Nephron progenitor cell (in vitro differentiated cells): ENCODE data around the gene PPP1R3D.
"Not testable (repeated sequence)": the region's sequence is repeated elsewhere in the genome, so short reads cannot be mapped to it uniquely, and the experiment has no call there.

Experiments used
- DNase-seq: peaks from one replicate; pipeline ENCODE4 v3.0.0; 2021
- H3K27ac Mint-ChIP-seq: 2 replicates; pipeline ENCODE4 v1.8.0; 2021; ENCODE audit warnings: mild to moderate bottlenecking, moderate library complexity, mixed read lengths
- H3K27me3 Mint-ChIP-seq: 2 replicates; pipeline ENCODE4 v1.8.0; 2021; ENCODE audit warnings: mild to moderate bottlenecking, low read depth, mixed read lengths; ENCODE audit not compliant: poor library complexity
- H3K36me3 Mint-ChIP-seq: 2 replicates; pipeline ENCODE4 v1.8.0; 2021; ENCODE audit warnings: low read depth, mixed read lengths
- H3K4me1 Mint-ChIP-seq: 2 replicates; pipeline ENCODE4 v1.8.0; 2021; ENCODE audit warnings: mixed read lengths
- H3K4me3 Mint-ChIP-seq: 2 replicates; pipeline ENCODE4 v1.8.0; 2021; ENCODE audit warnings: mild to moderate bottlenecking, moderate library complexity, mixed read lengths
- H3K9me3 Mint-ChIP-seq: 2 replicates; pipeline ENCODE4 v1.8.0; 2021; ENCODE audit warnings: mild to moderate bottlenecking, moderate library complexity, mixed read lengths
- TF ChIP-seq, protein P1 (sequence below): fragments of 200-600 bp; sonication (generic); IDR thresholded peaks from 2 replicates; pipeline ENCODE4 v1.5.0; 2021; ENCODE audit warnings: antibody characterized with exemption

PPP1R3D gene

DNA sequence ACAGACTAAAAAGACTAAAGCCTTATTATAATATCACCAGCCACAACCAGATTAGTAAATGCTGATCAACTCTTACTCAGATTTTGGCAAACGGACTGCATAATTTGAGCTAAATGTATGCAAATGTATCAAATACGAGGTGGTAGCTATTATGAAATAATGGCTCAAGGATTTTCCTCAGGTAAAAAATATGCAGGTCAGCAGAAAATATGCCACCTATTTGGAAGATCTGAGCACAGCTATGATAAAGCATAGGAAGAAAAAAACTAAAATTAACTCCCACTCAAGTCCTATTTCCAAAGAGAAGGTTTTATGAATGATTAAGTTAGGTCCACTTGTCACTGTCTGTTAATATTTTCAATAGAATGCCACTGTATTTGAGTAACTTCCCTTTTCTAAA is 29.1 kb downstream of the PPP1R3D start:
- Mint-ChIP-seq H3K4me1 (no peaks in the 10 kb centered on the region), H3K27ac (no peak overlapping the region), H3K9me3 (no peaks in the 10 kb centered on the region), H3K27me3 (peaks cover 3% of the 10 kb centered on the region), H3K4me3 (no peak overlapping the region), H3K36me3 (no peaks in the 10 kb centered on the region)
- TF ChIP-seq, protein P1, sequence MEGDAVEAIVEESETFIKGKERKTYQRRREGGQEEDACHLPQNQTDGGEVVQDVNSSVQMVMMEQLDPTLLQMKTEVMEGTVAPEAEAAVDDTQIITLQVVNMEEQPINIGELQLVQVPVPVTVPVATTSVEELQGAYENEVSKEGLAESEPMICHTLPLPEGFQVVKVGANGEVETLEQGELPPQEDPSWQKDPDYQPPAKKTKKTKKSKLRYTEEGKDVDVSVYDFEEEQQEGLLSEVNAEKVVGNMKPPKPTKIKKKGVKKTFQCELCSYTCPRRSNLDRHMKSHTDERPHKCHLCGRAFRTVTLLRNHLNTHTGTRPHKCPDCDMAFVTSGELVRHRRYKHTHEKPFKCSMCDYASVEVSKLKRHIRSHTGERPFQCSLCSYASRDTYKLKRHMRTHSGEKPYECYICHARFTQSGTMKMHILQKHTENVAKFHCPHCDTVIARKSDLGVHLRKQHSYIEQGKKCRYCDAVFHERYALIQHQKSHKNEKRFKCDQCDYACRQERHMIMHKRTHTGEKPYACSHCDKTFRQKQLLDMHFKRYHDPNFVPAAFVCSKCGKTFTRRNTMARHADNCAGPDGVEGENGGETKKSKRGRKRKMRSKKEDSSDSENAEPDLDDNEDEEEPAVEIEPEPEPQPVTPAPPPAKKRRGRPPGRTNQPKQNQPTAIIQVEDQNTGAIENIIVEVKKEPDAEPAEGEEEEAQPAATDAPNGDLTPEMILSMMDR: no peak
- no peak for DNase-seq

DNA sequence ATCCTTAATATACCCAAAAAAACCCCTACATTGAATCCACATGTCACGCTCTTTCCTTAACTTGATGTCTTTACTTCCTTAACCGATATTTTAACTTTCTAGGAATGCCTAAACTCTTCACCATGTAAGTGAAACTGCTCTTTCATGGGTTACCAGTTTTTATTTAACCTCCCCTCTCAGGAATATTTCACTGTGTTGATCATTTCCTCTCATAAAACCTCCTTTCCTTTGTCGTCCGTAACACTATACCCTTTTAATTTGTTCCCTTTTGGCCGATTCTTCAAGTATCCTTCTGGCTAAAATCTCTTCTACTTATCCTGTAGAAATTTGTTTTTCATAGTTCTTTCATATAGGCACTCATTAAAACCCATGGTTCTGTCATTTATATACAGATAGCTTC is 31.2 kb downstream of the PPP1R3D start:
- H3K36me3 Mint-ChIP-seq: no peaks in the 10 kb centered on the region
- H3K27me3 Mint-ChIP-seq: peaks cover 7% of the 10 kb centered on the region
- TF ChIP-seq, protein P1: no peak

DNA sequence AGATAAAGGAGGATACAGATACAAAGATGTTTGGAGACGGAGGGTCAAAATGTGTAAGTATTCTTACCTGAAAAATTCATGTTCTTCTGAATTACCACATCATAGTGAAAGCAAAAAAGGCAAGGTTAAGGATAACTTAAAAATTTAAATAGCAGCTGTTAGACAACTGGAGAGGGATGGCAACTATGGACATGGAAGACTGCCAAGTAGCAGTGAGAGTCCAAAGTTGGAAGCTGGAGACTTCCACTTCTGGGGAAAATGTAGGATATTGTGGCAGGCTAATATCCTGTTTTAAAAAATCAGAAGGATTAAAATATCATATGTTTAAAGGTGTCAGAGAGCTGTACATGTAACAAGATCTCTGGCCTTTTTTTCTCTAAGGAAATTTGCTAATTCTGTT is 36.5 kb downstream of the PPP1R3D start:
- Mint-ChIP-seq H3K27me3 (peaks cover 15% of the 10 kb centered on the region), H3K36me3 (no peaks in the 10 kb centered on the region), H3K27ac (no peak overlapping the region), H3K4me3 (no peak overlapping the region), H3K4me1 (no peaks in the 10 kb centered on the region), H3K9me3 (no peaks in the 10 kb centered on the region)
- TF ChIP-seq, protein P1: no peak
- DNase-seq: no peak

More for the DNA sequence above, 31.2 kb downstream of the PPP1R3D start:
- Mint-ChIP-seq H3K4me1 (no peaks in the 10 kb centered on the region), H3K27ac (no peak overlapping the region), H3K9me3 (no peaks in the 10 kb centered on the region), H3K4me3 (no peak overlapping the region)
- no peak for DNase-seq

DNA sequence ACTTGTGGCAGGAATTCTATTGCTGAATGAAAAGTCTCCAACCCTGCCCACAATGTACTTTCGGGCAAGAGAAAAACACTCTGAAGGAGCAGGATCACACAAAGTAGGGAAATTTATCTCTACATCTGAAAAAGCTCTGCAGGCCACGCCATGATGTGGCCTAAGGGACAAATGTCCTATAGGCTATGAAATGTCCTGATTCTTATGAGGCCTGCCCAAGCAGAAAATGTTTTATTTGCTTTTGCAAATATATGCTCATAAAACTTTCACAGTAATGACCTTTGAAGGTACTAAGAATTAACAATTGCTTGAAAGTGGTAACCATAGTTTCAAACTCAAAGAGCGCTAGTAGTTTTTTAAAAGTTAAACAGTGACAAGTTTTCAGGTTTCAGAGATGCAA is 37.6 kb downstream of the PPP1R3D start:
- H3K27ac Mint-ChIP-seq: no peak overlapping the region
- no peak overlapping the region for H3K4me3 Mint-ChIP-seq
- peaks cover 20% of the 10 kb centered on the region for H3K27me3 Mint-ChIP-seq
- DNase-seq: no peak
- no peaks in the 10 kb centered on the region for H3K9me3 Mint-ChIP-seq
- TF ChIP-seq, protein P1: no peak
- H3K36me3 Mint-ChIP-seq: no peaks in the 10 kb centered on the region
- H3K4me1 Mint-ChIP-seq: no peaks in the 10 kb centered on the region

DNA sequence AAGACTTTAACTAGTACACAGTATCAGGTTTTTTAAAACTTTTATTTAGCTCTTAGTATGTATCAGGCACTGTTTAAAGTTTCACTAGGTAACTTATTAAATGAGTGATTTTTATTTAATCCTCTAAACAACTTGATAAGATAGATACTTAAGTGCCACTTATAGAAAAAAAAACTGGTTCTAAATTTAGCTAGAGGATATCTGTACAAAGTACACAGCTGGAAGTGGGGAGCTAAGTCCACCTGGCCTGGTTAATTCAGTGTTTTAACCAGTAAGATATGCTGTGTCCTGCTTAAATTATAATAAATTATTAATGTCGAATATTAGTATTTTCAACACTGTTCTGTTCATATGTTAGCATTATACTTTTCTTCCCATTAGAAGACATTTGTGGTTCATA is 44.2 kb downstream of the PPP1R3D start:
- H3K27me3 Mint-ChIP-seq: peaks cover 35% of the 10 kb centered on the region
- H3K27ac Mint-ChIP-seq: no peak overlapping the region
- DNase-seq: no peak
- H3K4me1 Mint-ChIP-seq: no peaks in the 10 kb centered on the region
- H3K9me3 Mint-ChIP-seq: no peaks in the 10 kb centered on the region
- H3K36me3 Mint-ChIP-seq: no peaks in the 10 kb centered on the region
- TF ChIP-seq, protein P1: no peak
- H3K4me3 Mint-ChIP-seq: no peak overlapping the region

DNA sequence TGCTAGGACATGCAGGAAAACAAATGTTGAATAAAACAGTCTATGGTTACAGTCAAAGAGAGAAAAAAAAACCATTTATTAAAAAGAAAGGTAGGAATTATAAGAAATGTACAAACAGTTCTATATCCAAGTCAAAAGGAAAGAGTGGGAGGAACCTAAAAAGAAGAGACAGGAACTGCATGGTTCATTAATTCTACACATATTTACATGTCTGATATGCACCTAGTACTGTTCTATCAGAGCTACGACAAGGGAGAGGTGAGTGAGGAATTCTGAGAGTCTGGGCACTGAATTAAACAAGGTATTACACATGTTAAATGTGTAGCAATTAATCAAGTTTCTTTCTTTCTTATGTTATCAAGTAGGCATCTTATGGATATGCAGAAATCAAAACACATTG is 48.5 kb downstream of the PPP1R3D start:
- no peak for DNase-seq
- Mint-ChIP-seq H3K27me3 (peaks cover 25% of the 10 kb centered on the region), H3K27ac (no peak overlapping the region), H3K9me3 (peaks cover 10% of the 10 kb centered on the region), H3K4me1 (no peaks in the 10 kb centered on the region), H3K4me3 (no peak overlapping the region), H3K36me3 (no peaks in the 10 kb centered on the region)
- TF ChIP-seq, protein P1: no peak

DNA sequence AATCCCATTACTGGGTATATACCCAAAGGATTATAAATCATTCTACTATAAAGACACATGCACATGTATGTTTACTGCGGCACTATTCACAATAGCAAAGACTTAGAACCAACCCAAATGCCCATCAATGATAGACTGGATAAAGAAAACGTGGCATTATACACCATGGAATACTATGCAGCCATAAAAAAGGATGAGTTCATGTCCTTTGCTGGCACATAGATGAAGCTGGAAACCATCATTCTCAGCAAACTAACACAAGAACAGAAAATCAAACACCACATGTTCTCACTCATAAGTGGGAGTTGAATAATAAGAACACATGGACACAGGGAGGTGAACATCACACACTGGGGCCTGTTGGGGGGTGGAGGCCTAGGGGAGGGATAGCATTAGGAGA is 50.1 kb downstream of the PPP1R3D start:
- not testable (repeated sequence) for H3K4me1 Mint-ChIP-seq, H3K36me3 Mint-ChIP-seq, H3K4me3 Mint-ChIP-seq, H3K27ac Mint-ChIP-seq, DNase-seq
- Mint-ChIP-seq H3K27me3 (peaks cover 23% of the 10 kb centered on the region), H3K9me3 (peaks cover 10% of the 10 kb centered on the region)
